ENCODE data around the gene HOXC10. TPM values are rescaled to one million over a fixed set of nuclear protein-coding genes. Genes with fewer than 3 reads are reported as not detected.
A peak's percentile ranks its signal among the peaks of the same experiment; 100 is the strongest.

Gene HOXC10
- polyA plus RNA-seq, 3 donors = 63.5 to 68.8 (median 64.5) TPM

- no peak for DNase-seq (ENCODE audit: low read depth in 3 of 3, low spot score in 2 of 3)
These were observed 15.5 kb downstream of the HOXC10 start, which contains the start of gene HOXC9 for GRCh38 chr12:54000116-54001114. Gene HOXC9, plus strand, starts transcription at chr12:54000161. Its CDS starts 28 bp downstream, at chr12:54000189.

GRCh38 chr12:54001283-54002187, 16.6 kb downstream of the HOXC10 start:
- DNase-seq (ENCODE audit: low read depth in 3 of 3, low spot score in 2 of 3) = no peak

- no peak for DNase-seq (ENCODE audit: low read depth in 3 of 3, low spot score in 2 of 3)
These were observed 17.4 kb downstream of the HOXC10 start for GRCh38 chr12:54002278-54002914.

- no peak for DNase-seq (ENCODE audit: low read depth in 3 of 3, low spot score in 2 of 3)
These were observed 18.0 kb downstream of the HOXC10 start for GRCh38 chr12:54002915-54003389.

- no peak for DNase-seq (ENCODE audit: low read depth in 3 of 3, low spot score in 2 of 3)
These were observed 18.7 kb downstream of the HOXC10 start for GRCh38 chr12:54003625-54004024.

- no peak for DNase-seq (ENCODE audit: low read depth in 3 of 3, low spot score in 2 of 3)
These were observed 19.3 kb downstream of the HOXC10 start for GRCh38 chr12:54004063-54004840.

GRCh38 chr12:54004841-54005530, 20.0 kb downstream of the HOXC10 start:
- no peak for DNase-seq (ENCODE audit: low read depth in 3 of 3, low spot score in 2 of 3)

GRCh38 chr12:54005531-54005852, 20.5 kb downstream of the HOXC10 start:
- no peak for DNase-seq (ENCODE audit: low read depth in 3 of 3, low spot score in 2 of 3)

- DNase-seq (ENCODE audit: low read depth in 3 of 3, low spot score in 2 of 3) = peak in 2 of 3 donors; percentile 85 to 90
These were observed 21.1 kb downstream of the HOXC10 start for GRCh38 chr12:54005853-54006558.

GRCh38 chr12:54006559-54007220, 21.7 kb downstream of the HOXC10 start:
- DNase-seq (ENCODE audit: low read depth in 3 of 3, low spot score in 2 of 3) = no peak

- DNase-seq (ENCODE audit: low read depth in 3 of 3, low spot score in 2 of 3) = no peak
These were observed 22.8 kb downstream of the HOXC10 start for GRCh38 chr12:54007538-54008259.

GRCh38 chr12:54008260-54008552, 23.3 kb downstream of the HOXC10 start:
- no peak for DNase-seq (ENCODE audit: low read depth in 3 of 3, low spot score in 2 of 3)

- DNase-seq (ENCODE audit: low read depth in 3 of 3, low spot score in 2 of 3) = no peak
These were observed 24.5 kb downstream of the HOXC10 start for GRCh38 chr12:54009171-54010052.

- no peak for DNase-seq (ENCODE audit: low read depth in 3 of 3, low spot score in 2 of 3)
These were observed 25.4 kb downstream of the HOXC10 start for GRCh38 chr12:54010053-54010971.

GRCh38 chr12:54010972-54011664, 26.2 kb downstream of the HOXC10 start:
- no peak for DNase-seq (ENCODE audit: low read depth in 3 of 3, low spot score in 2 of 3)
